Measurements from ENCODE around the gene IL1RAPL2. TPM values are rescaled to one million over a fixed set of nuclear protein-coding genes. Genes with fewer than 3 reads are reported as not detected.

IL1RAPL2 gene
- total and polyA plus RNA-seq, 2 of the 4 experiments (the other 2 are of a cell fraction) = 0.03 TPM; not detected in 1

DNA sequence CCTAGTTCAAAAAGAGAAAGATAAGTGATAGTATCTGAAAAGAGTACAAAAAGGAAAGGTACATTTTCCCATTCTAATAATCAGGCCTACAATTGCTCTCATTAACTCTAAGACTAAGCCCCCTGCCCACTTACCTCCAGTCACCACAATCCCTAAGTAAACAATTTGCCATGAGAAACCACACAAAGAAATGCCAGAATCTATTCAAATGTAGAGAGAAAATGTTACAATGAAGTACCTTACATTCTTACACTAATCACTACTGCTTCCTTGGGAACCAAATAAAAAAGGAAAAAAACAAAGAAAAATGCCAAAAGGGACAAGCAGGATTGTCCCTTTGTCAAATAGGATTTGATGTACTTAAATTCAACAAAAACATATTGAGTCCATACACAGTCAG, 1068.2 kb downstream of the IL1RAPL2 start:
- Histone ChIP-seq H3K23ac (ENCODE audit: low read depth, low read length) (no peak overlapping the region), H3K9ac (ENCODE audit: low read depth, low read length) (no peak overlapping the region), H4K8ac (ENCODE audit: low read depth in 2 of 2, low read length in 2 of 2) (no peak overlapping the region), H2AK5ac (ENCODE audit: low read depth, low read length) (no peak overlapping the region), H3K4me1 (ENCODE audit: control insufficient read depth, insufficient read depth, low read length) (no peaks in the 10 kb centered on the region), H2BK20ac (ENCODE audit: low read depth, low read length) (no peak overlapping the region), H4K5ac (ENCODE audit: low read depth, low read length) (no peak overlapping the region), H2AFZ (replicated peaks; ENCODE audit: low read length, poor library complexity) (no peak overlapping the region), H2BK120ac (ENCODE audit: low read depth, low read length) (no peak overlapping the region), H3K27me3 (ENCODE audit: control insufficient read depth, insufficient read depth, low read length) (no peaks in the 10 kb centered on the region), H2AK9ac (replicated peaks; ENCODE audit: low read depth, low read length, poor library complexity) (no peak overlapping the region), H3K4me3 (ENCODE audit: insufficient read depth, low read depth, low read length) (no peak overlapping the region), H3K18ac (ENCODE audit: low read depth, low read length) (no peak overlapping the region), H4K20me1 (ENCODE audit: insufficient read depth, low read length) (no peaks in the 10 kb centered on the region), H3K36me3 (ENCODE audit: control insufficient read depth, insufficient read depth, low read length) (no peaks in the 10 kb centered on the region), H3K56ac (ENCODE audit: extremely low read depth, insufficient read depth, low read length) (no peak overlapping the region), H2BK5ac (ENCODE audit: low read depth, low read length, poor library complexity, severe bottlenecking) (no peak overlapping the region), H3K4ac (ENCODE audit: low read depth, low read length) (no peak overlapping the region), H3K4me2 (ENCODE audit: low read depth, low read length) (no peak overlapping the region), H3K27ac (ENCODE audit: insufficient read depth, low read length) (no peak overlapping the region), H3K9me1 (ENCODE audit: insufficient read depth, low read length) (no peaks in the 10 kb centered on the region), H3K9me3 (ENCODE audit: control insufficient read depth, insufficient read depth, low read length) (no peaks in the 10 kb centered on the region), H3K14ac (replicated peaks; ENCODE audit: low read depth, low read length) (no peak overlapping the region), H4K91ac (ENCODE audit: insufficient read depth, low read depth, low read length) (no peak overlapping the region), H3K79me1 (ENCODE audit: low read depth in 1 of 2, low read length in 2 of 2) (no peaks in the 10 kb centered on the region), H2BK15ac (ENCODE audit: low read depth, low read length) (no peak overlapping the region)
- TF ChIP-seq FOS (IDR thresholded peaks at IDR 0.05; ENCODE audit: low read depth, low read length) = no peak
- TF ChIP-seq, protein P1, sequence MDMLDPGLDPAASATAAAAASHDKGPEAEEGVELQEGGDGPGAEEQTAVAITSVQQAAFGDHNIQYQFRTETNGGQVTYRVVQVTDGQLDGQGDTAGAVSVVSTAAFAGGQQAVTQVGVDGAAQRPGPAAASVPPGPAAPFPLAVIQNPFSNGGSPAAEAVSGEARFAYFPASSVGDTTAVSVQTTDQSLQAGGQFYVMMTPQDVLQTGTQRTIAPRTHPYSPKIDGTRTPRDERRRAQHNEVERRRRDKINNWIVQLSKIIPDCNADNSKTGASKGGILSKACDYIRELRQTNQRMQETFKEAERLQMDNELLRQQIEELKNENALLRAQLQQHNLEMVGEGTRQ (IDR thresholded peaks at IDR 0.05; ENCODE audit: low read depth, low read length) = no peak
- in situ Hi-C loops (cut with MboI; ENCODE audit: low sequenced_read_pairs) = no loop called here
- ChIA-PET POLR2A (ENCODE audit: unreplicated experiment) (no interaction called here), CTCF (no interaction called here)
- DNase-seq (no peak), ATAC-seq (ENCODE audit: low read depth) (no peak)
- dilution Hi-C loops (cut with HindIII; ENCODE audit: low sequenced_read_pairs, unreplicated experiment) = no loop called here
- intact Hi-C loops (cut with micrococcal nuclease) = no loop called here
- no TSS peak for BruUV-seq (replicated peaks)
